H4 (cell line): ENCODE data around the gene DNAJC1. TPM values are rescaled to one million over a fixed set of nuclear protein-coding genes. Genes with fewer than 3 reads are reported as not detected.
A peak's percentile ranks its signal among the peaks of the same experiment; 100 is the strongest.
"Not testable (repeated sequence)": the region's sequence is repeated elsewhere in the genome, so short reads cannot be mapped to it uniquely, and the experiment has no call there.

ENCODE experiments used
- DNase-seq: peaks from one replicate; pipeline ENCODE4 v3.0.0-alpha.2; 2015; ENCODE audit warnings: low spot score
- total RNA-seq: library from RNA; depleted of rRNA; stranded (reverse); fragments of >200 nt; shearing (Covaris generic); gene quantifications from 2 replicates; pipeline ENCODE4 v1.2.3, GENCODE V29; 2014

DNAJC1 gene
- total RNA-seq, 1 experiment from 2014 or later, result 11.4 TPM

DNA sequence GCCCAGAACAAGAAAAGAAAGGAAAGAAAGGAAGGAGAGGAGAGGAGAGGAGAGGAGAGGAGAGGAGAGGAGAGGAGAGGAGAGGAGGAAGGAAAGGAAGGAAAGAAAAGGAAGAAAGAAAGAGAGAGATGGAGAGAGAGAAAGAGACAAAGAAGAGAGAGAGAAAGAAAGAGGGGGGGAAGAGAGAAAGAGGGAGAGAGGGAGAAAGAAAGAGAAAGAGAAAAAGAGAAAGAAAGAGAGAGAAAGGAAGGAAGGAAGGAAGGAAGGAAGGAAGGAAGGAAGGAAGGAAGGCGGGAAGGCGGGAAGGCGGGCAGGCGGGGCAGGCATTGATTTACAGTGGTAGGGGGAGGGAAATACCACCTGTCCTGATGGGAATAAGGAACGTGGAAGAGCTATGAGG lies 92.7 kb downstream of the DNAJC1 start:
- no peak for DNase-seq

DNA sequence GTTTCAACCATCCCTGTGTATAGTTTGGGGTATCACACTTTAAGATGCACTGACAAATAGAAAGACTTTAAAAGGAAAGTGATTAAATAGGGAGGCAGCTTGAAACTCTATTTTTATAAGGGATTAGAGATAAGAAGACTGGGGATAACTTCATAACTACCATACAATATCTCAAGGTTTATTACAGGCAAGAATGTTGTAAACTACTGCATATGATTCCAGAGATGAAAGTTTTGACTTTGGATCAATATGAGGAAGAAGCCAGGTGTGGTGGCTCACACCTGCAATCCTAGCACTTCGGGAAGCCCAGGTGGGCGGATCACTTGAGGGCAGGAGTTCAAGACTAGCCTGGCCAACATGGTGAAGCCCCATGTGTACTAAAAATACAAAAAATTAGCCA lies 96.1 kb downstream of the DNAJC1 start:
- DNase-seq, result no peak

- no peak for DNase-seq
Observed at GRCh38 chr10:21904930-21905329, 98.6 kb downstream of the DNAJC1 start.

GRCh38 chr10:21899736-21900135 lies 103.8 kb downstream of the DNAJC1 start:
- DNase-seq, result no peak

- no peak for DNase-seq
Observed at GRCh38 chr10:21895932-21896331, 107.6 kb downstream of the DNAJC1 start.

GRCh38 chr10:21894648-21895342 lies 108.7 kb downstream of the DNAJC1 start:
- DNase-seq, result no peak

DNA sequence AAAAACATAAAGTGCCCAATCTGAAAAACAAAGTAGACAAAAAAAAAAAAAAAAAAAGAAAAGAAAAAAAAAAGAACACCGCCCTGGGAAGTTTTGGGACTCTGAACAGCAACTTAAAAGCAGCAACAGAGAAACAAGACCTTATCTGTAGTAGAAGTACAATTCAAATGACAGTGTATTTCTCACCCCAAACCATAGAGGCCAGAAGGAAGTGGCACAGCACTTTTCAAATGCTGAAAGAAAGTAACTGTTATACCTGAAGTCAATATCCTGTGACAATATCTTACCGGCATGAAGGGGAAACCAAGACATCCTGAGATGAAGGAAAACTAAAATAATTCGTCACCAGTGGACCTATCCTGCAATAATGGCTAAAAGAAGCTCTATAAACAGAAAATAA lies 112.1 kb downstream of the DNAJC1 start:
- DNase-seq, result no peak

DNA sequence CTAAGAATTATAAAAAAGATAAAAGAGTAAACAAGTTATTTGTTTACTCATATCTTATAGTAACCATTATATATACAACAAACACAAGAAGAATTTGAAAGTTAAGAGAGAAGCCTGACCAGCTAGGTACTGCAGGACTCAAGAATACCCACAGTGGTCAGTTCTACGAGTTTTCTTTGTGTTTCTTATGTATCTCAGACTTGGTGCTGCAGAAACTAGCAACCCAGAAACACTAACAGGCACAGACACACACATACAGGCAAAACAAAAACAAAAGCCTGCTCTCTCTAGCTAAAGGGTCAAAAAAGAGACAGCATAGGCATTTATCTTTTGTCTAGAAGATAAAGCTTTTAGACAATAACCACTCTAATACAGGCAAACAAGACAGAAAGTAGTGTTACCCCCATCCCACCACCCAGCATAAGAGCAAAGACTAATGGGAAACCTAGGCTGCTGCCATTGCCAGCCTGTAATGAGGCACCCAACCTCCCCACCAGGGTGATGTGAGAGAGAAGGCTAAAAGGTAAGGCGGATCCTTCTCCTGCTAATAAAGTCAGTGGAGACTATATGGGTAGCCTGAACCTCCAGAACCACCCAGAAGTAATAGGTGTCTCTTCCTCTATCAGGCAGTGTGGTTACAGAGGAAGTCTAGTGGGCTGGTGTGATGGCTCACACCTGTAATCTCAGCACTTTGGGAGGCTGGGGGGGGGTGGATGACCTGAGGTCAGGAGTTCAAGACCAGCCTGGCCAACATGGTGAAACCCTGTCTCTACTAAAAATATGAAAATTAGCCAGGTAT lies 113.9 kb downstream of the DNAJC1 start:
- no peak for DNase-seq

- no peak for DNase-seq
Observed at GRCh38 chr10:21888959-21889358, 114.6 kb downstream of the DNAJC1 start.

DNA sequence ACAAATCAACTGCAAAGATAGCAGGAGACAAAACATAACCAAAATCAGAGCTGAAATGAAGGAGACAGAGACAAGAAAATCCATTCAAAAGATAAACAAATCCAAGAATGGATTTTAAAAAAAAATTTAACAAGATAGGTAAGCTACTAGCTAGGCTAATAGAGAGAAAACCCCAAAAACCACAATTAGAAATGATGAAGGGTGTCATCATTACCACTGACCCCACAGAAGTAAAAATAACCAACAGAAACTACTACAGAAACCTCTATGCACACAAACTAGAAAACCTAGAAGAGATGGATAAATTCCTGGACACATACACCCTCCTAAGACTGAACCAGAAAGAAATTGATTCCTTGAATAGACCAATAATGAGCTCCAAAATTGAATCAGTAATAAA lies 117.6 kb downstream of the DNAJC1 start:
- DNase-seq, result no peak

DNA sequence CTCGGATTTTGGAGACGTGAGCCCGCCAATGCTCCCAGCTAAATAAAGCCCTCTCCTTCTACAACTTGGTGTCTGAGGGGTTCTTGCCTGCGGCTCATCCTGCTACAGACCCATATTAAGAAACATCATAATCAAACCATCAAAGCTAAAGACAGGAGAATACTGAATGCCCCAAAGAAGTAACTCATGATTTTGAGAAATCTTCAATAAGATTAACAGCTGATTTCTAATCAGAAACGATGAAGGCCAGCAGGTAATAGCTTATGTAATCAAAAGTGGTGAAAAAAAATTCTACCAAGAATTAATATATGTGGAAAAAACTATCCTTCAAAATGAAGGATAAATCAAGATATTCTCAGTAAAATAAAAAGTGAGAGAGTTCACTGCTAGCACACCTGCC lies 130.3 kb downstream of the DNAJC1 start:
- no peak for DNase-seq

- not testable (repeated sequence) for DNase-seq
Observed at GRCh38 chr10:21872771-21873170, 130.8 kb downstream of the DNAJC1 start.

DNA sequence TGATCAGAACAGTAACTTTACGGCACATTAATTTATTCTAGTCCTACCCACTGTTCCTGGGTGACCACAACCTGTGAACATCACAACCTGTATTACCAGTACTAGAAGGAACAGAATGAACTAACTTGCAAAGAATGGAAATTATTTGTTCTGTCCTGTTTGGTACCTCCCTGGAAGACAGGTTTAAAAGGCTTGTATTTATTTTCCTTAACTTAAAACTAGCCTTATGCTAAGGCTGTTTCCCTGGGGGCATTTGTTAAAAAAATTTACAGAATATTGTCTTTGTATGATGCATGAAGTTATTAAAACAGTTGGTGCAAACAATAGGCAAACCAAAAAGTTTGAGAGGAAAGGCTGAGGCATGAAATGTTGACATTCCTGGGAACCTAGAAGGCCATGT lies 132.7 kb downstream of the DNAJC1 start:
- no peak for DNase-seq

DNA sequence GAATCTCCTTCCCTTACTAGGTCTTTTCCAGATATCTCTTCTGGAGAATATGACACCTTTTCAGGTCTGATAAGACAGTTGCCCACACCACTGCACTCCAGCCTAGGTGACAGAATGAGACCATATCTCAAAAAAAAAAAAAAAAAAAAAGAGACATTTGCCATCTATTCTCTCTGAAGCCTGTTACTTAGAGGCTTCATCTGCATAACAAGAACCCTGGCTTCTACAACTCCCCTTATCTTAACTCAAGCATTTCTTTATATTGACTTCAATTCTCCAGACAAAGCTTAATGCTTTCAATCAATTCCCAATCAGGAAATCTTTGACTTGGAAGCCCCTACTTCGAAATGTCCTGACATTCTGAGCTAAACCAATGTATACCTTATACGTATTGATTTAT lies 134.4 kb downstream of the DNAJC1 start:
- DNase-seq, result not testable (repeated sequence)

GRCh38 chr10:21860718-21861117 lies 142.8 kb downstream of the DNAJC1 start:
- peak; percentile 2 for DNase-seq

DNA sequence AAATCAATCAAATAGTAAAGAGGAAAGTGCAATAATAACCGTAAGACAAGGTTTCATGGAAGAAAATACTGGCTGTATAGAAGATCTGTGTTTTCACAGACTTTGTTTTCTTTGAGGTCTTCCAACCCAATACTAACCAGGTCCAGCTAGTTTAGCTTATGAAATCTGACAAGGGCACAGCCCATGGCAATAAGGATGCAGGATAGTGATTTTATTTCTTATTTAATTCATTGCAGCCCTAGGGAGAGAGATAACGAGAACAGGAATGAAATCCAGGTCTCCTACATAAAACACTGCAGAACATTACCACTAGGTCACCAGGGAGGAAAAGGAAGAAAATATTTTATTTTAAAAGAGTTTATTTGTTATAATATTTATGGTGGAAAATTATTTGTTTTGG lies 145.1 kb downstream of the DNAJC1 start:
- DNase-seq, result no peak

- DNase-seq, result no peak
Observed at GRCh38 chr10:21849607-21850006, 153.9 kb downstream of the DNAJC1 start.

DNA sequence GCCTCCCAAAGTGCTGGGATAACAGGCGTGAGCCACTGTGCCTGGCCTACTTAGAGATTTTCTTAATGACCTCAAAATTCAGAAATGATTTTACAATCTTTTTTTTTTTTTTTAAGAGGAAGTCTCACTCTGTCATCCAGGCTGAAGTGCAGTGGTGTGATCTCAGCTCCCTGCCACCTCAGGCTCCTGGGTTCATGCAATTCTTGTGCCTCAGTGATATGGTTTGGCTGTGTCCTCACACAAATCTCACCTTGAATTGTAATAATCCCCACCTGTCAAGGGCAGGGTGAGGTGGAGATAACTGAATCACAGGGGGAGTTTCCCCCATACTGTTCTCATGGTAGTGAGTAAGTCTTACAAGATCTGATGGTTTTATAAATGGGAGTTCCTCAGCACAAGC lies 159.9 kb downstream of the DNAJC1 start:
- no peak for DNase-seq

DNA sequence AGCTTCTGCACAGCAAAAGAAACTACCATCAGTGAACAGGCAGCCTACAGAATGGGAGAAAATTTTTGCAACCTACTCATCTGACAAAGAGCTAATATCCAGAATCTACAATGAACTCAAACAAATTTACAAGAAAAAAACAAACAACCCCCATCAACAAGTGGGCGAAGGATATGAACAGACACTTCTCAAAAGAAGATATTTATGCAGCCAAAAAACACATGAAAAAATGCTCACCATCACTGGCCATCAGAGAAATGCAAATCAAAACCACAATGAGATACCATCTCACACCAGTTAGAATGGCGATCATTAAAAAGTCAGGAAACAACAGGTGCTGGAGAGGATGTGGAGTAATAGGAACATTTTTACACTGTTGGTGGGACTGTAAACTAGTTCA lies 162.3 kb downstream of the DNAJC1 start:
- DNase-seq, result not testable (repeated sequence)

DNA sequence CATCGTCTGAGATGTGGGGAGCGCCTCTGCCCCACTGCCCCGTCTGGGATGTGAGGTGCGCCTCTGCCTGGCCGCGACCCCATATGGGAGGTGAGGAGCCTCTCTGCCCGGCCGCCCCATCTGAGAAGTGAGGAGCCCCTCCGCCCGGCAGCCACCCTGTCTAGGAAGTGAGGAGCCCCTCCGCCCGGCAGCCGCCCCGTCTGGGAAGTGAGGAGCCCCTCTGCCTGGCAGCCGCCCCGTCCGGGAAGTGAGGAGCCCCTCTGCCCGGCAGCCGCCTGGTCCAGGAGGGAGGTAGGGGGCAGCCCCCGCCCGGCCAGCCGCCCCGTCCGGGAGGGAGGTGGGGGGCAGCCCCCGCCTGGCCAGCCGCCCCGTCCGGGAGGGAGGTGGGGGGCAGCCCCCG lies 166.0 kb downstream of the DNAJC1 start:
- not testable (repeated sequence) for DNase-seq

- DNase-seq, result not testable (repeated sequence)
Observed at GRCh38 chr10:21834574-21834973, 169.0 kb downstream of the DNAJC1 start.

DNA sequence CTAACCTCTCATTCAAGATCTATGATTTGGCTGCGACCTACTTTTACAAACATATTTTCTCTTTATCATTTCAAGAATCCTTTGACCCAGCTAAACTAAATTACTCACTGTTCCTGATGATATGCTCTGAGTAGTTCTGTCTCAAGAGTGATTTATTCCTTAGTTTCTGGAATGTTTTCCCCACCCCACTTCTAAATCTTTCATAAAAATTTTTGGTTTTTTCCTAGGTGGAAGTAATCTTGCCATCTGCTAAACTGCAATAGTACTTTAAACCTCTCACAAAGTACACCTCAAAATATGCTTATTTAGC lies 170.8 kb downstream of the DNAJC1 start:
- no peak for DNase-seq

DNA sequence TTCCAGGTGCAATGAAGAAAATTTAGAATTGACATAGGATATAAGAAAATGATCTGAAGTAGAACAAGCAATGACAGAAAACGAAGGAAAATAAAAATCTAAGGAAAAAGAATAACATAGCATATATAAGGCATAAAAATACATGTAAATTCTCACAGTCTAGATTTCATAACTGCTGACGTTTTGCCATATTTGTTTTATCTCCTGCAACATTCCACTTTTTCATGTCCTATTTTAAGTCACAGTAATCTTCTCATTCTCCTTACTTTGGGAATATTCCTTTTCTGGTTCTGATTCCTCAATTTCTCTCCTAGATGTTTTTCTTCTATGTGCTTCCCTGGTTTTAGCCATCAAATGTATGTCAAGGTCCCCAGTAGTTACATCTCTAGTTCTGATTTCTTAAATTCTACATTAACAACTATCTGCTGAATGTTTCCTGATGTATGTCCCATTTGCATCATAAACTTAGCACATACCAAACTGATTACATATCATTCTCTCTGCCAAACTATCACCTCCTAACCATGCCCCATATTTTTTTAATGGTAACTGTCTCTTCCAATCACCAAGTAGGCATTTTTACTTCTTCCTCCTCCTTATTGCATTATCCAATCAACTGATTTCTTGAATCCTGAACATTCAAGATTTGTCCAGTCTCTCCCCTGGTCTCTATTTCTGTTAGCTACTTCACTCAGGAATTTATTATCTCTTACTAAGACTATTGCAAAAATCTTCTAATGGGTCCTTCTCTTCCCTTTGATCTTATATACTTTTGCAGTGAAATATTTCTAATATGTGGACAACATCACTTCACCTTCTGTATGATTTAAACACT lies 171.3 kb downstream of the DNAJC1 start:
- no peak for DNase-seq
